ENCODE data around the gene CASP4.

- TF ChIP-seq CTCF (IDR thresholded peaks at IDR 0.05) (no peak), POLR2A (IDR thresholded peaks at IDR 0.05) (no peak)
Measured at GRCh38 chr11:104943561-104943960, 24.8 kb downstream of the CASP4 start.
